Activated CD8-positive, alpha-beta memory T cell treated with anti-CD3 and anti-CD28 coated beads, Interleukin-2, amount 50 U/mL, for 48 hours (primary cell): ENCODE results near the gene NPAS3.

Source experiments
- DNase-seq: peaks from one replicate; pipeline ENCODE4 v3.0.0-alpha.2; 2020

The NPAS3 gene

GRCh38 chr14:33191855-33192254 lies 253.2 kb downstream of the NPAS3 start:
- no peak for DNase-seq

DNA sequence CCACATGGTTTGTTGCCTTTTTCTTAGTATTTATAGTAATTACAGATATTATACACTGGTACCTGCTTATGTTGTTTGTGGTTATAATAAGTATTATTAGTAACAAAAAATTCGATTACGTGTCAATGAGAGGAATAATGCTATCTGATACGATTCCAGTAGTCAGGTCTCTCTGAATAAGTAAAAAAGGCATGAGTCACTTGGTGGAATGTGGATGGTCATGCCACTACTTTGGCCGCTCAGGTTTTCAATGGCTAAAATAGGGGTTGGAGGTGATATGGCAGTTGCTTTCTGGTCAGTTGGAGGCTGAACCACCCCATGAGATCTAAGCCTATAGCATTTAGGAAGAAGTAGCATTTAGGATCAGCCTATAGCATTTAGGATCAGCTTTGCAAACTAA lies 255.9 kb downstream of the NPAS3 start:
- DNase-seq: no peak

DNA sequence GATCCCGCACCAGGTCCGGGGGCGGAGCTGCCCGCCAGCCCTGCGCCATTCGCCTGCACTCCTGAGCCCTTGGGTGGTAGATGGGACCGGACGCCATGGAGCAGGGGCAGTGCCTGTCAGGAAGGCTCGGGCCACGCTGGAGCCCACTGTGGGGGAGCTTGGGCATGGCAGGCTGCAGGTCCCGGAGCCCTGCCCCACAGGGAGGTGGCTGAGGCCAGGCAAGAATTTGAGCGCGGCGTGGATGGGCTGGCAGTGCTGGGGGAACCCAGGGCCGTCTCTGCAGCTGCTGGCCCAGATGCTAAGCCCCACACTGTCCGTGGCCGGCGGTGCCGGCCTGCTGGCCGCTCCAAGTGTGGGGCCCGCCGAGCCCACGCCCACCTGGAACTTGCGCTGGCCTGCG lies 260.0 kb downstream of the NPAS3 start:
- no peak for DNase-seq

DNA sequence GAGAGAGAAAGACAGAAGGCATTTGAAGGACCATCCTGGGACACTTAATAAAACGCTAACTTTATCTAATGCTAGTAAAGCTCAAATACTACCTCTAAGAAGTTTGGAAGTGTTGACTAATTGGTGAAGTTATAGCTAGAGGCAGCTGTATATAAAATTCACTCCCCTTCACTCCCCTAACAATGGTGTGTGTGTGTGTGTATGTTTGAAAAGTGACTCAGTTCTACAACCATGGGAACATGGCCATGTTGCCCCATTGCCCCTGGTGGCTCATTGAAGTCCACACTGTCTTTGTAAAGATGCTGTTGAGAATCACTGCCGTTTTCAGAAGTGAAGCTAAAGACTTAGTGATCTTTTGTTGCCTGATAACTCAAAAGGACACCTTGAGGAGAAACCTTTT lies 262.4 kb downstream of the NPAS3 start:
- no peak for DNase-seq

DNA sequence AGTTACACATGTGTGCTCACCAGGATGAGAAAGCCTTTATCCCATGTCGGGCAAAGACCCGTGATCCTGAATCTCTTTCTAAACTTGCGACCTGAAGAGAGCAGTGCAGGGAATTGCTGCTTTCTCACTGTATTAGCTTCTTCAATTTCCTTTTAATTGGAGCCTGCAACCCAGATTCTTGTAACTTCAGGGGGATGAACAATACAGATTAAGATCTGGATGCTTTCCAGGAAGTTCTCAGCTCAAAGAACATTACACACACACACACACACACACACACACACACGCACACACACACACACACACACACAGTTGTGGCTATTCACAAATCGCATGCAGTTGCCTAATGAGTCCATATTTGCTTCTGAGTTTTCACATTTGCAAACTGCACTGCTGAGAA lies 268.3 kb downstream of the NPAS3 start:
- no peak for DNase-seq

DNA sequence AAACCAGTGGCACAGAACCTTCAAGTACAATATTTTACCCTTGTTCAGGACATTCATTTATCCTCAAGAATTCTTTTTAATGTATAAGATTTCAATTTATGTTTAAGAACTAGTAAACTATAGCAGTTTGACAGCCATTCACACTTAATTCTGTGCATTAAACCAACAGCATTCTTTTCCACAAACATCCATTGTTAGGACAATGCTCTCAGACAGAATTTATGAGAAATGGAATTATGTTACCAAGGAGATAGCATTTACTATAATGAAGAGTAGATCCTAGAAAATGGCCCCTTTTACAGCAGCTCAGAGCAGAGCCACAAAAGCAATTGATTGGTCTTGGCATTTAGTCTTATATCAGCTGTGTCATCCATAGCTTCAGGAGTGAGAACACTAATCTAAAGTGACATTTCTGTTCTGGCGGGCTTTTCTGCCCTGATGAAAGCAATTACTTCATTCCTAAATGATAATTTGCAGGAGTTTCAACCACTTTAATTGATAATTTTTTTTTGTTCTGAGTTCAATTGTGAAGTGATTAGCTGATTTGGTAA lies 268.9 kb downstream of the NPAS3 start:
- no peak for DNase-seq

DNA sequence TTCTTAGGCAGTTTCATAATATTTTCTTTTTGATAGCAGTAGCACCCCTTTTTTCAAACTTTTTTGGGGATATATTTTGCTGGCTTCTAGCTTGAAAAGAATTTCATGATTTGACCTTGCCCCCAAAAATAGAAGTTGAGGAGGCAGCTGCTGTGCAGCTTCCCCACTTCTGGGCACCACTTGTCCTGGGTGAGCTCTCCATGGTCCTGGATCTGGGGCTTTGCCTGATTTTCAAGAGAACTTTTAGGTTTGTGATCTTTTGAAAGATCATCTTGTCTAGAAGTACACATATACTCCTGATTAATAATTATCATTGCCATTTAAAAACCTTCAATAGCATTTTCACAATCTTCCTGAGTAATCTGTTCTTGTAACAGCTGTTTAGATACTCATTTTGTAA lies 271.6 kb downstream of the NPAS3 start:
- DNase-seq: no peak

DNA sequence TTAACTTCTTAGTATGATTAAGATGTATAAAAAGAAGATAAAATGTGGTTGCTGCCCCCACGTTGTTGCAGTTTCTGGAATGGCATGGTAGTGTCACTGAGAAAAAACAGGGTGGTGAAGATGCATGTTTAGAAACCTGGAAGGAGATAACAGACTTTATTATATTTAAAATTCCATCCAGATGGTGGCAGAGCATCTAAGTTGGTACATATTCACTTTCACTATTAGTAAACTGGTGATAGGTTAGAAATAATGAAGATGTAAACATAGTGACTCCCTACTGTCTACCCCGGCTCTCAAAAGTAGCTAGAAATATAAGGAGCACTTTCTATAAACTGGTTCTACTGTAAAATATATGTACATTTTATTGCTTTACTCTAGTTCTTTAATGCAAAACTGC lies 279.3 kb downstream of the NPAS3 start:
- DNase-seq: no peak

DNA sequence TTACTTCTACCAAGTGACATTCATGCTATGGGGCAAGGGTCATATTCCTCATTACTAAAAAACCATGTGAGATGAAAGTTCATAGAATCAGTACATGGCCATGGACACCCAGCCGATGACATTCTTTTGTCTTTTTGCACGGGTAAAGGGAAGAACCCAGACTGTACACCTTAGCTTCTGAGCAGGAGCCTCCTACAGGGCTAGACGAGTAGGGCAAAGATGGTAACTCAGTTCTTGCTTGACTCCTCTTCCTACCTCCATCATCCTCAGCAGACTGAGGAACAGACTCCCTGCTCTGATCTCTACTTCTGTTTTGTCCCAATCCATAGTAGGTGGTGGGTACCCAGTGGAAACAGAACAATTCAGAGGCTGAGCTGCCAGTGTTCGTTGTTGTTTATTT lies 281.3 kb downstream of the NPAS3 start:
- no peak for DNase-seq

- no peak for DNase-seq
Measured at GRCh38 chr14:33229269-33229929, 290.7 kb downstream of the NPAS3 start.

DNA sequence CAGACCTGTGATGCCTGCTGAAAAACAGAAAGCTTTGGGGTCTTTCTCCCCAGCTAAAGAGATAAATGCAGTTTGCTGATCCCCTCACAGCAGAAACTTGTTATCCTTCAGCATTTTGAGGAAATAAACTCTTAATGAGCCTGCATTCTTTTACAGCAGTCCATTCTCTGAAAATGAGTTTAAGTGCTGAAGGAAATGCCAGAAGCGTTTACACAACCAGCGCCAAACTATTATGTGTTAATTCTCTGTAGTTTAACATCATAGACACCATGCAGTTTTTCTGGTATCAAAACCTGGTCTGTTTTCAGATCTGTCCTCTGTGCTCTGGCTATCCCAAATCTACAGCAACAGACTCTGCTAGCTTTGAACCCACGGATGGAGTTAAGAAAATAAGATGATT lies 291.3 kb downstream of the NPAS3 start:
- no peak for DNase-seq

DNA sequence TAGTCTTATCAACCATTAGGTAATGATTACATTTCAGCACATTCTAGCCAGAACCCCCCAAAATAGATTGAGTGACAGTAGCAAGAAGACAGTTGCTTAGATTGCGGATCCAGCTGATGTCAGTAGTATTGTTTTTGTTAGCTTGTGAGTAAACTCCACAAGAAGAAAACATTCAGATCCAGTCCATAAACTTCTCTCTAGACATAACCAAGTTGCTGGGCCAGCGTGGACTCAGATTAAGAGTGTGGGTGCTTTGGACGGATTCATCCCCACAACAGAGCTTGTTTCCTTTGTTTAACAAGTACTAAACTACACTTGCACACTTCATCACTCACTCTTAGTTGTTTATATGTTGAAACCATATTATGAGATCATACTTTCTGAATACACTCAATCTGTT lies 293.4 kb downstream of the NPAS3 start:
- DNase-seq: no peak

DNA sequence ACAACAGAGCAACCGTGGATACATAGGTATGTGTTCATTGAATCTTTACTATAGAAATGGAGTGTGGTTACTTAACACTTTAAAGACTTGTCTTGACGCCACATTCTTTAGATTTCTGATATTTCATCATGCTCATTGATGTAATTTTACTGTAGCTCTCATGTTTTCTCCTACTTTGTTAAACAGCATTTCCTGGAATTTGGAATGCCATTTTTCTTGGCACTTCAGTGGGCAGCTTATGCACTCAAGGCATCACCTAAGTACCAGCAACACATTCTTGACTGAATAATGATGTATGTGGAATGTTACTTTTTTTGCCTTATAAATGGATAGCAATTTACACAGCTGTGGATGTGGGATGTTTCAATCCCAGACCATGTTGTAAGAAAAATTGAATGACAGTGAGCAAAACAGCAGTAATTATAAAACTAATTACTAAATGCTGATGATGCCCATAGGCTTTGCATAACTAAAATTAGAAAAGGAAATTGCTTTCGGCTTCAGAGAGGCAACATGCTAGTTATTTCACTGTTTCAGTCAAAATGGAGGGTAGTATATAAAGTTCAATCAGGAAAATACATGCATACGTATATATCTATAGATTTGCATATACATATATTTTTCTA lies 298.5 kb downstream of the NPAS3 start:
- DNase-seq: no peak

- no peak for DNase-seq
Measured at GRCh38 chr14:33239465-33239864, 300.8 kb downstream of the NPAS3 start.

DNA sequence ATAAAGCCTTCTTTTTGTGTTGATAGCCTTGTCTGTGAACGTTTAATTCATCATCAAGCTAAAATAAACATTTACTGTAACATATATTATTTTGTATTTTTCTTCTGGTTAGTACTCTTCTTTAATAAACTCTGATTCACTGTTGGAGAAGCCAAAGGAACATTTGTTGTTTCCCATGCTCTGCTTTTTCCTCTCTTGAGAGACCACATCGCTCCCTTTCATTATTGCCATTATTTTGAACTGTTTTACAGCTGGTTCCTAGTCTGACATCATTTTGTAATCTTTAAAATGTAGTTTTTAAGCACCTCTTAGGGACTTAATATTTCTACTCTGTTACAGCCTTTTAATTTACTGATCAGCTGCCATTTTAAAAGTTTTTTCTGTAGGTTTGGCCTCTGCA lies 301.8 kb downstream of the NPAS3 start:
- DNase-seq: no peak

GRCh38 chr14:33241331-33241730 lies 302.7 kb downstream of the NPAS3 start:
- no peak for DNase-seq

DNA sequence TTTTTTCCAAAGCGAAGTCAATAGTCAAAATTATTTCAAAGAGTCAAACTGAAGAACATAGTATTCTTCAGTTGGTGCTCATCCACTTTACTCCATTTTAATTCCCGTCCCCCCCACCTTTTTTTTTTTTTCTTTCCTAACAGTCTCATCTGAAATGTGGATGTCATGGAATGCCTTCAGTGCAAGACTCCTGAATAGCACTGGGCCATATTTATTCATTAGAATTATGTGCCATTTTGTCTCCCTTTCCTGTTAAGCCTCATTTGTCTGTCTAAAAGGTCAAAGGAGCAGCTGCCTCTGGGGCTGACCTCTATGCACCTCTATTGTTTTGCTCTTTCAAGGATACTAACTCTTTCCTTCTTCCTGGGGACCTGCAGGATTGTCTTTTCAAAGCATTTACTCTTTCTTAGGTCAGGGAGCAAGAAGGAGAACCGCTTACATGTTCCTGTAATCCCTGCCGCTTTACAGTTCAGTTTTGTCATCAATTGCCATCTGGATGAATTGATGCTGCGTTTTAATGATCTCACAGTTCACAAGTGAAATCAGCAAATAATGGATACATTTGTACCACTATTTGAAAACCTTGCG lies 310.6 kb downstream of the NPAS3 start:
- DNase-seq: no peak

DNA sequence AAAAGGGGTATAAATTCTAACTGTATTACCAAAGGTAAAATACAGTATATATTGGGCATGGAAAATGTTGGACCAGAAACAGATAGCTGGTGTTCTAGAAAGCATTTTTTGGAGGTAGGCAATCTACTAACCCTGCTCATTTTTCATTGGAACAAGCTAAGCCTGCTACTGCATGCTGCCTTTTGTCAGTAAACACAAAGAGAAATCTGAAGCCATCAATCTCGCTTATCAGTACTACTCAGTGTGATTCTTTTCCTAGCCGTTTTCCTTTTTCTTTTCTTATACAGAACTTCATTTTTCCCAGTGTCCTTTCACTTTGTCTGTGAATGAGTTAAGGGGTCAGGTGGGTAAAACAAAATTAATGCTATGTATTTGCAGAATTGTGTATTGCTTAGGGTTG lies 312.3 kb downstream of the NPAS3 start:
- DNase-seq: no peak

DNA sequence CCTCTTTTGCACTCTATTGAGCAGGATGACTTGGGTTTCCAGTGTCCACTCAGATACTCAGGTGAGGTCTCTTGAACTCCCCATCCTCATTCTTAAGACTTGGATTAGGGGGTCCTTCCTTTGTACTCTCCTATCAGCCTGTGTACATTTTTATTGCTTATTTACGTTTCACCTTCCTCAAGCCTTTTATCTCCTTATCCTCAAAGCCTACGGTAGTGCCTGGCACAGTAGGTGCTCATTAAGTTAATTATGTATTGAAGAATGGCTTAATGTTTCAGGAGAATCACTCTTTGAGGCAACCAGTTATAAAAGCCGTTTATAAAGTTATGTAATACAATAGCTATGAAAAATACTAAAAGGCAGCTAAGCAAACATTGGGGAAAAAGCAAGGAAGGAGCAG lies 315.7 kb downstream of the NPAS3 start:
- DNase-seq: no peak

DNA sequence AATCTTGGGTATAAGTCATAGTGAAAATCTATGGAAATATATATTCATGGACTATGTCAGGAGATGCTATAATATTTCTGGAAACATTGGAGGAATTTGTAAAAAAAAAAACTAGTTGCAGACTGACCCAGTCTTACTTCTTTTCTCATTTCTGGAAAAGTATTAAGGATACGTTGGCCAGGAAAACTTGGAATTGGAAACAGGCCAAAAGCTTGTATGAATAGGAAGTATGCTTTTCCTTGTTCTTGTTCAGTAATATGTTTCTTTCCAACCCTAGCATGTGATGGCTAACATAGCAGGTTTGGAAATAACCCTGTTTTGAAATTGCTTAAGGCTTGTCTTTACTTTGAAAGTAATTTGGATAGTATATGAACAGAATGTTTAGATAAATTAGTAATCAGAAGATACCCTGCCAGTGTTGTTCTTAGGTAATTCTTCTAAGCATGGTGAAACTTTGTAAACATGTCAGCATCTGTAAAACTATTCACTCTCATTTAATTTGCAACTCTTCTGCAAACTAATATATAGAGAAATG lies 316.2 kb downstream of the NPAS3 start:
- DNase-seq: no peak

DNA sequence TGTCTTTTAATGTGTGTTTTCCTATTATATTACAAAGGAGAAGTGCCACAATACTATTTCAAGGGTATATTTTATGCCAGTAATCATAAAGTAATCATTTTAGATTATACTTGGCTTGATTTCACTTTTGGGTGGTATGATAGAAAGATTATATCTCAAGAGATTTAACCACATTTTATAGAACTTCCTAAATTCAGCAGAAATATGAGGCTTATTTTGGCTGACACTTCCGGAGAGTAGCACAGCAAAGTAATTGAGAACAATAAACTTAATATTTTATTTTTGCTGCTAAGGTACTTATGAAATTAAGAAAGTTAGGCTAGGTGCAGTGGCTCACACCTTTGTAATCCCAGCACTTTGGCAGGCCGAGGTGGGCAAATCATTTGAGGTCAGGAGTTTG lies 319.1 kb downstream of the NPAS3 start:
- DNase-seq: no peak

- DNase-seq: no peak
Measured at GRCh38 chr14:33259764-33260163, 321.1 kb downstream of the NPAS3 start.

- DNase-seq: no peak
Measured at GRCh38 chr14:33271216-33271615, 332.5 kb downstream of the NPAS3 start.

DNA sequence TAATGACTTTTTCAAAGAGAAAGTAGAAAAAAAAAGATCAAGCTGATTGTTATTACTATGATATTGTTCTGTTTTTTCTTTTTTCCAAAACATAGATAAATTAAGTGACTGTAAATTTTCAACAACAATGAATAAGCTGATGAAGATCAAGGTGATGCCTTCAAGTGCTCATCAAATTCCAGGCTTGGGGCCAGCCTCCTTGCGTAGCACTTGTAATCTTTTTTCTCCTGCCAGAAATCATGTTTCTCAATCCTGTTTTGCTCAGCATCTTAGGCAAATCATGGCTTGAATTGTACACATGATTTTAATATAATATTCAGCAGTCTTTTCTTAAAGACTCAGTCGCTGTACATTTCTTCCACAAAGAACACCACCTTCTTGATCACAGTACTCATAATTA lies 333.2 kb downstream of the NPAS3 start:
- DNase-seq: no peak
